DOHH2 (cell line): Measurements from ENCODE around the gene PRR36.

ENCODE experiments used
- H3F3A ChIP-seq: fragments of 200-600 bp; sonication (generic), shearing (Covaris generic); 2 replicates; pipeline ENCODE4 v1.6.0; 2016; ENCODE audit warnings: antibody characterized with exemption, mild to moderate bottlenecking; ENCODE audit not compliant: control insufficient read depth, insufficient read depth
- H3K27ac ChIP-seq: fragments of 200-600 bp; sonication (generic); 2 replicates; pipeline ENCODE4 v1.5.1; 2014; ENCODE audit warnings: low read depth, mild to moderate bottlenecking, low read length, moderate library complexity
- H3K27me3 ChIP-seq: fragments of 200-600 bp; sonication (generic); 2 replicates; pipeline ENCODE4 v1.6.1; 2014; ENCODE audit warnings: mild to moderate bottlenecking, low read length, mixed read lengths; ENCODE audit not compliant: control insufficient read depth
- H3K36me3 ChIP-seq: fragments of 200-600 bp; sonication (generic); 2 replicates; pipeline ENCODE4 v1.6.1; 2014; ENCODE audit warnings: mild to moderate bottlenecking, low read length, moderate library complexity, mixed read lengths; ENCODE audit not compliant: control insufficient read depth
- H3K4me1 ChIP-seq: fragments of 200-600 bp; sonication (generic); 2 replicates; pipeline ENCODE4 v1.6.1; 2014; ENCODE audit warnings: mild to moderate bottlenecking, low read length, mixed read lengths; ENCODE audit not compliant: control insufficient read depth
- H3K4me2 ChIP-seq: fragments of 200-600 bp; sonication (generic); 2 replicates; pipeline ENCODE4 v1.6.0; 2014; ENCODE audit warnings: mild to moderate bottlenecking, low read length, moderate library complexity
- H3K4me3 ChIP-seq: fragments of 200-600 bp; sonication (generic); 2 replicates; pipeline ENCODE4 v1.5.1; 2014; ENCODE audit warnings: mild to moderate bottlenecking, low read length, mixed read lengths
- H3K79me2 ChIP-seq: fragments of 200-600 bp; sonication (generic); 2 replicates; pipeline ENCODE4 v1.6.1; 2014; ENCODE audit warnings: mild to moderate bottlenecking, low read length, mixed read lengths; ENCODE audit not compliant: control insufficient read depth
- H3K9me2 ChIP-seq: fragments of 200-600 bp; sonication (generic); replicated peaks from 2 replicates; pipeline ENCODE4 v1.6.1; 2014; ENCODE audit warnings: mild to moderate bottlenecking, low read length, mixed read lengths; ENCODE audit not compliant: control insufficient read depth
- H3K9me3 ChIP-seq: fragments of 200-600 bp; sonication (generic); 2 replicates; pipeline ENCODE4 v1.6.1; 2014; ENCODE audit warnings: antibody characterized with exemption, low read length, mixed read lengths; ENCODE audit not compliant: control insufficient read depth, insufficient read depth
- H4K20me1 ChIP-seq: fragments of 200-600 bp; sonication (generic); 2 replicates; pipeline ENCODE4 v1.6.0; 2014; ENCODE audit warnings: low read depth, mild to moderate bottlenecking, antibody characterized with exemption, low read length, moderate library complexity; ENCODE audit not compliant: control insufficient read depth, insufficient read depth
- EZH2phosphoT487 ChIP-seq: fragments of 200-600 bp; sonication (generic); IDR thresholded peaks from 2 replicates; pipeline ENCODE4 v1.6.1; 2017; ENCODE audit warnings: borderline replicate concordance, mild to moderate bottlenecking, antibody characterized with exemption, low read length, moderate library complexity, mixed read lengths
- TF ChIP-seq, protein P1 (sequence below): fragments of 200-600 bp; sonication (generic); IDR thresholded peaks from one replicate; pipeline ENCODE4 v1.5.1; 2014; ENCODE audit warnings: antibody characterized with exemption, mild to moderate bottlenecking, low read depth, low read length; ENCODE audit not compliant: poor library complexity, severe bottlenecking

Gene PRR36

DNA sequence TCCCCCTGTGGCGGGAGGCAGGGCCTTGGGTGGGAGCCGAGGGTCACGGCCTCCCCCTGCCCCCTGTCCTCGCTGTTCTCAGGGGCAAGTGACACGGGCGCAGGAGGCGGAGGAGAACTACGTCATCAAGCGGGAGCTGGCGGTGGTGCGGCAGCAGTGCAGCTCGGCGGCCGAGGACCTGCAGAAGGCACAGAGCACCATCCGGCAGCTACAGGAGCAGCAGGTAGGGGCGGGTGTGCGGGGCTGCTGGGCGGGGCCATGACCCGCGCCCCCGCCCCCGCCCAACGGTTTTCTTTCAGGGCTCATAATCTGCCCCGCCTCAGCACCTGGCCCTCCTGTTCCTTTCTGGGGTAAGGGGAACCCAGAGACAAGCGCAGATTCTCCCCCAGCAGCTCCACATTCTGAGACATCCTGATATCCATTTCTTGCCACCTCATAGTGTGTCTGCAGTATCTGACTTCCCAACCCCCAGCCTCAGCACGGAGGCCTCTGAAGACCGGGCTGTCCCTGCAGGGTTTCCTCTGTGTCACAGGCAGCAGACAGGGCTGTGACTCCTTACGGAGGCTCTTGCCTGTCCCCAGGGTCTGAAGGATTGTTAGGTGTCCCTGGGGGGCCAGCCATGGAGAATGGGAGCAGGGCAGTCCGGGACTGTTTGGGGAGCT is 15.9 kb downstream of the PRR36 start:
- no peaks in the 10 kb centered on the region for H3K79me2 ChIP-seq
- peaks cover 18% of the 10 kb centered on the region for H3K4me1 ChIP-seq
- H3K9me3 ChIP-seq, result no peaks in the 10 kb centered on the region
- no peaks in the 10 kb centered on the region for H4K20me1 ChIP-seq
- H3K36me3 ChIP-seq, result no peaks in the 10 kb centered on the region
- H3K27ac ChIP-seq, result no peak overlapping the region
- TF ChIP-seq, protein P1, sequence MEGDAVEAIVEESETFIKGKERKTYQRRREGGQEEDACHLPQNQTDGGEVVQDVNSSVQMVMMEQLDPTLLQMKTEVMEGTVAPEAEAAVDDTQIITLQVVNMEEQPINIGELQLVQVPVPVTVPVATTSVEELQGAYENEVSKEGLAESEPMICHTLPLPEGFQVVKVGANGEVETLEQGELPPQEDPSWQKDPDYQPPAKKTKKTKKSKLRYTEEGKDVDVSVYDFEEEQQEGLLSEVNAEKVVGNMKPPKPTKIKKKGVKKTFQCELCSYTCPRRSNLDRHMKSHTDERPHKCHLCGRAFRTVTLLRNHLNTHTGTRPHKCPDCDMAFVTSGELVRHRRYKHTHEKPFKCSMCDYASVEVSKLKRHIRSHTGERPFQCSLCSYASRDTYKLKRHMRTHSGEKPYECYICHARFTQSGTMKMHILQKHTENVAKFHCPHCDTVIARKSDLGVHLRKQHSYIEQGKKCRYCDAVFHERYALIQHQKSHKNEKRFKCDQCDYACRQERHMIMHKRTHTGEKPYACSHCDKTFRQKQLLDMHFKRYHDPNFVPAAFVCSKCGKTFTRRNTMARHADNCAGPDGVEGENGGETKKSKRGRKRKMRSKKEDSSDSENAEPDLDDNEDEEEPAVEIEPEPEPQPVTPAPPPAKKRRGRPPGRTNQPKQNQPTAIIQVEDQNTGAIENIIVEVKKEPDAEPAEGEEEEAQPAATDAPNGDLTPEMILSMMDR, result no peak
- no peak; the same call in 1 of the 2 replicates for TF ChIP-seq EZH2phosphoT487
- peak overlapping the region; percentile 48 for H3K4me2 ChIP-seq
- H3K9me2 ChIP-seq, result no peaks in the 10 kb centered on the region
- H3K27me3 ChIP-seq, result peaks cover 18% of the 10 kb centered on the region
- H3K4me3 ChIP-seq, result peak overlapping the region; percentile 27; the same call in 1 of the 2 replicates
- no peaks in the 10 kb centered on the region for H3F3A ChIP-seq

DNA sequence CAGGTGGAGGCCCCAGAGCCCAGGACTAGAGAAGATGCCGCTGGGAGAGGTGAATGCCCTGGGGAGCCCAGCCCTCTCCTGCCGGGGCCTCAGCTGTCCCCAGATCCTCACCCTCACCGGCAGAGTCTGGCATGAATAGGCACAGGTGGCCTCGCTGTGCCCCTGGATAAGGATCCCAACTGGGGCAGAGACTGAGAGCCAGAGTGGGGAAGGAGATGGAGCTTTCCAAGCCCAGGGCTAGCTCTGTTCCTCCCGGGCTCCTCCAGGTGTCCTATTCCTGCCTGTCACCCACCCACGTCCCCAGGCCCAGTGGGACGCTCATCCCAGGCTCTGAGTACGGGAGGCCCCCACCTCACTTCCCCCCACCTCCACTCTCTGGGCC is 16.5 kb downstream of the PRR36 start:
- Histone ChIP-seq H3K27me3 (peaks cover 18% of the 10 kb centered on the region), H3K79me2 (no peaks in the 10 kb centered on the region), H4K20me1 (no peaks in the 10 kb centered on the region), H3F3A (no peaks in the 10 kb centered on the region), H3K9me3 (no peaks in the 10 kb centered on the region), H3K9me2 (no peaks in the 10 kb centered on the region), H3K4me2 (peak overlapping the region; percentile 48), H3K27ac (no peak overlapping the region), H3K4me3 (0 out of 2 replicates have a peak overlapping the region, but pooled peaks have one; percentile 27), H3K36me3 (no peaks in the 10 kb centered on the region), H3K4me1 (peaks cover 18% of the 10 kb centered on the region)
- TF ChIP-seq EZH2phosphoT487, result no peak
- TF ChIP-seq, protein P1, result no peak

DNA sequence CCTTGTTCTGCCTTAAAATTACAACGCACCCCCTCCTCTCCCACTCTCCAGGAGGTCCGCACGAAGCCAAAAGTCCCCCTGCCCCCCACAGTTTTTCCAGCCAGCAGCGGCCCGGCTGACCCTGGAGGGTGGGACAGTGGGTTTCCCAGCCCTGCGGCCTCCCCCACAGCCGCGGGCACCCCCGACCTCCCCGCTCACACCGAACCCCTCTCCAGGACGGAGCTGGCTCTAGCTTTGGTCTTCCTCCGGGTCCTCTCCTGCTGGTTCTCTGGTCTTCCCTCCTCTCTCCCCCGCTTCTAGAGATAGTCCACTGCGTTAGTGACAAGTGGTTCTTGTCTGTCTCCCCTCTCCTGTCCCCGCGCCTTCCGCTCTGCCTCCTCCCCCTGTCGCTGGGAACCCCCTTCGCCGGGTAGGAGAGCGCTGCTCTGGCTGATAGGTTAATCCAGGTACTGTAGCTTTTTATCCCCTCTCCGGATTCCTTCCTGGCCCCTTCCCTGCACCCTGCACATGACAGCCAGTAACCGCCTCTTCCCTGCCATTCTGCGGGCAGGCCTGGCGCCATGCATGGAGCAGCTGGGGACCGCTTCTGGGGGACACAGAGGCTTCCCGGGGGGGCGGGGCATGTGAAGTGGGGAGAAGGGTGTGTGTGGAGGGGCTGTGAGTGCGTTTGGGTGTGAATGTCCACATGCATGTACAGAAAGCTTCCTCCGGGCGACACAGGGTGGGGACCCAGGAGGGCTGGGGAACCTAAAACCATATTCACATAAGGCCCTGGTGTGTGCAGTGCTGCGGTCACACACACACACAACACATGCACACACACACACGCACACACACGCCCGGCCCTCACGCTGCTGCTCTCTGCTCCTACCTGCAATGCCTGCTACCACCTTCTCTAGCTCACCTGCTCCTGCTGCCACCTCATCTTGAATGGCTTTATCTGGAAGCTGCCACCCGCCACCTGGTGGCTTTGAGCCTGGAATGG is 17.2 kb downstream of the PRR36 start:
- TF ChIP-seq, protein P1, result no peak
- TF ChIP-seq EZH2phosphoT487, result no peak
- H4K20me1 ChIP-seq, result no peaks in the 10 kb centered on the region
- H3K79me2 ChIP-seq, result no peaks in the 10 kb centered on the region
- H3K4me3 ChIP-seq, result no peak overlapping the region
- H3F3A ChIP-seq, result no peaks in the 10 kb centered on the region
- no peaks in the 10 kb centered on the region for H3K9me2 ChIP-seq
- H3K9me3 ChIP-seq, result no peaks in the 10 kb centered on the region
- H3K36me3 ChIP-seq, result no peaks in the 10 kb centered on the region
- H3K4me2 ChIP-seq, result no peak overlapping the region
- peaks cover 14% of the 10 kb centered on the region for H3K4me1 ChIP-seq
- no peak overlapping the region for H3K27ac ChIP-seq
- H3K27me3 ChIP-seq, result peaks cover 18% of the 10 kb centered on the region
